Activated CD8-positive, alpha-beta T cell treated with anti-CD3 and anti-CD28 coated beads, Interleukin-2, amount 10 ng/mL, durations not matched to agents 7 days and 5 days (primary cell): Measurements from ENCODE around the gene MTG1. TPM values are rescaled to one million over a fixed set of nuclear protein-coding genes. Genes with fewer than 3 reads are reported as not detected.

ENCODE experiments used
- ATAC-seq: fragments of 150-1000 bp; cut with Tn5 transposase; one replicate; pipeline ENCODE4 v1.10.0; 2021; ENCODE audit warnings: moderate library complexity
- CTCF ChIA-PET: fragments of 350-600 bp; sonication (Branson Sonifier 250); formaldehyde crosslinking; loops from one replicate; lab custom pipeline; 2021; ENCODE audit warnings: antibody characterized with exemption; lab: Charles Lee
- POLR2A ChIA-PET: fragments of 350-600 bp; sonication (Branson Sonifier 250); formaldehyde crosslinking; loops from one replicate; lab custom pipeline; 2021; ENCODE audit warnings: antibody characterized with exemption; lab: Charles Lee
- DNase-seq: peaks from one replicate; pipeline ENCODE4 v3.0.0-alpha.2; 2020
- H3K27ac Mint-ChIP-seq: one replicate; pipeline ENCODE4 v1.8.0; 2021; ENCODE audit warnings: mild to moderate bottlenecking, mixed read lengths
- H3K27me3 Mint-ChIP-seq: one replicate; pipeline ENCODE4 v1.8.0; 2021; ENCODE audit warnings: low read depth, mixed read lengths
- H3K36me3 Mint-ChIP-seq: one replicate; pipeline ENCODE4 v1.8.0; 2021; ENCODE audit warnings: low read depth, mixed read lengths
- H3K4me1 Mint-ChIP-seq: one replicate; pipeline ENCODE4 v1.8.0; 2021; ENCODE audit warnings: low read depth, mixed read lengths
- H3K4me3 Mint-ChIP-seq: one replicate; pipeline ENCODE4 v1.8.0; 2021; ENCODE audit warnings: mild to moderate bottlenecking, mixed read lengths
- H3K9me3 Mint-ChIP-seq: one replicate; pipeline ENCODE4 v1.8.0; 2022; ENCODE audit warnings: mixed read lengths; ENCODE audit not compliant: insufficient read depth
- total RNA-seq, 2 experiments: library from RNA; stranded (reverse); gene quantifications; one replicate each; pipeline ENCODE4 v1.2.3, GENCODE V29; 2021

The MTG1 gene, protein sequence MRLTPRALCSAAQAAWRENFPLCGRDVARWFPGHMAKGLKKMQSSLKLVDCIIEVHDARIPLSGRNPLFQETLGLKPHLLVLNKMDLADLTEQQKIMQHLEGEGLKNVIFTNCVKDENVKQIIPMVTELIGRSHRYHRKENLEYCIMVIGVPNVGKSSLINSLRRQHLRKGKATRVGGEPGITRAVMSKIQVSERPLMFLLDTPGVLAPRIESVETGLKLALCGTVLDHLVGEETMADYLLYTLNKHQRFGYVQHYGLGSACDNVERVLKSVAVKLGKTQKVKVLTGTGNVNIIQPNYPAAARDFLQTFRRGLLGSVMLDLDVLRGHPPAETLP
- 10 to 100 TPM; 51.8 to 54.8 TPM for total RNA-seq

DNA sequence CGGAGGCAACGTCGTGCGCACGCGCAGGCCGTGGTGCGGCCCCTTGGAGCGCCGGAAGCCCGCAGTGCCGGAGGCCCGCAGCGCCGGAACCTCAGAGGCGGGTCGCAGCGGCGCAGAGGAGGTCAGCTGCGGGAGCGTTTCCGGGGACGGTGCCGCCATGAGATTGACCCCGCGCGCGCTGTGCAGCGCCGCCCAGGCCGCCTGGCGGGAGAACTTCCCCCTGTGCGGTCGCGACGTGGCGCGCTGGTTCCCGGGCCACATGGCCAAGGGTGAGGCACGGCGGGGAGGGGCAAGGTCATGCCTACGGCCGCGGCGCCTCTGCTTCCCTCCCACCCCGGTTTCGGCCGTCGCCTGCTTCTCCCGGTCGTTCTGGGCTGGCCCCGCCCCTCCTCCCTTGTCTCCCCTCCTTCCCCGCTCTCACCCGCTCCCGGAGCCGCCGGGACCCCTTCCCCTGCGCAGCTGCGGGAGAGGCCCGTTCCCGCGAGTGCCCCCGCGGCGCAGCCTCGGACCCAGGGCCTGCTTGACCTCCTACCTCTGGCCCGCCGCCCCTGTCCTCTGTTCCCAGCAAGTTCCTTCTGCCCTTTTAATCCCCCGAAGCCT lies at the start of gene MTG1:
Gene MTG1, plus strand, starts transcription at position 94 of the 600 bp plus-strand sequence. Its CDS starts 64 bp downstream, at position 158.
- H3K27ac Mint-ChIP-seq = peak within 1 kb of the TSS; percentile 90
- H3K36me3 Mint-ChIP-seq = peaks cover 32% of the 10 kb centered on the region
- DNase-seq = peak; percentile 94
- POLR2A ChIA-PET = no interaction called here
- CTCF ChIA-PET = no interaction called here
- peak within 1 kb of the TSS; percentile 91 for H3K4me3 Mint-ChIP-seq
- peak; percentile 81 for ATAC-seq
- peaks cover 49% of the 10 kb centered on the region for H3K4me1 Mint-ChIP-seq
- H3K27me3 Mint-ChIP-seq = no peaks in the 10 kb centered on the region
- H3K9me3 Mint-ChIP-seq = no peaks in the 10 kb centered on the region

- no peaks in the 10 kb centered on the region for H3K36me3 Mint-ChIP-seq
- H3K9me3 Mint-ChIP-seq = no peaks in the 10 kb centered on the region
- H3K27ac Mint-ChIP-seq = no peak overlapping the region
- H3K4me1 Mint-ChIP-seq = peaks cover 5% of the 10 kb centered on the region
- no peak overlapping the region for H3K4me3 Mint-ChIP-seq
- H3K27me3 Mint-ChIP-seq = peaks cover 29% of the 10 kb centered on the region
- POLR2A ChIA-PET = no interaction called here
- CTCF ChIA-PET = no interaction called here
- ATAC-seq (no peak), DNase-seq (no peak)
Observed at GRCh38 chr10:133344236-133344635, 49.7 kb upstream of the MTG1 start.

DNA sequence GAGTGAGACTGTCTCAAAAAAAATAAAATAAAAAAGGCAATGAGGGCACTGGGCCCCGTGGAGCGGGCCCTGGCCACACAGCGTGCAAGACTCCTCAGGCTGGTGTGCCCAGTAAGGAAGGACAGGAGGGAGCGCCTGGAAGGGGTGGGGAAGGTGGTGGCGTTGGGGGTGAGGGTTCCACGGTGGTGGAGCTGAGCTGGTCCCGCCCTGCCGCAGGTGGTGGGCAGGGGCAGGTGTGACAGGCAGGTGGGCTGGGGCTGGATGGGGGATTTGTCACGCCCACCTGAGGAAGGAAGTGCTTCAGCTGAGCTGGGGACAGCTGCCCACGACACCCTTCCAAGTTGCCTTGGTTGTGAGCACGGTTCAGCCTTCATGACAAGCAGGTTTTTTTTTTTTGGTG lies 47.5 kb upstream of the MTG1 start:
- Mint-ChIP-seq H3K9me3 (no peaks in the 10 kb centered on the region), H3K36me3 (no peaks in the 10 kb centered on the region), H3K27ac (no peak overlapping the region), H3K4me3 (no peak overlapping the region), H3K27me3 (peaks cover 30% of the 10 kb centered on the region), H3K4me1 (peaks cover 5% of the 10 kb centered on the region)
- DNase-seq = no peak
- CTCF ChIA-PET = no interaction called here
- POLR2A ChIA-PET = no interaction called here
- ATAC-seq = no peak

- POLR2A ChIA-PET = no interaction called here
- DNase-seq (no peak), ATAC-seq (no peak)
- no peaks in the 10 kb centered on the region for H3K9me3 Mint-ChIP-seq
- no peak overlapping the region for H3K4me3 Mint-ChIP-seq
- no peaks in the 10 kb centered on the region for H3K36me3 Mint-ChIP-seq
- CTCF ChIA-PET = interaction anchor here (0.8 kb wide), 1 partner anchor 18 kb away, joined by 4 read pairs; no protein-coding TSS in a partner anchor
- no peak overlapping the region for H3K27ac Mint-ChIP-seq
- peaks cover 5% of the 10 kb centered on the region for H3K4me1 Mint-ChIP-seq
- peaks cover 22% of the 10 kb centered on the region for H3K27me3 Mint-ChIP-seq
Observed at GRCh38 chr10:133347710-133348517, 46.0 kb upstream of the MTG1 start.

DNA sequence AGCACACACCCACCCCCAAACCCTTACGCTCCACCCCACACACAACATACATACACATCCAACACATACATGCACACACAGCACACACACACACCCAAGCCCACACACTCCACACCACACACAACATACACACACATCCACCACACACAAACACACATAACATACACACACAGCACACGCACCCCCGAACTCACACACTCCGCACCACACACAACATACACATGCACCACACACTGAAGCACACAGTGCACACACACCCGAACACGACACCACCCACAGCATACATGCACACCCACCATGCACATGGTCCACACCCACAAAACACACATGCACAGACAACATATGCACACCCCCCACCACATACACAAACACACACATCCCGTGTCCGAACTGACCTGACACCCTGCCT lies 44.8 kb upstream of the MTG1 start:
- POLR2A ChIA-PET = no interaction called here
- peak overlapping the region; percentile 2 for H3K27ac Mint-ChIP-seq
- H3K36me3 Mint-ChIP-seq = no peaks in the 10 kb centered on the region
- ATAC-seq = no peak
- peaks cover 15% of the 10 kb centered on the region for H3K27me3 Mint-ChIP-seq
- H3K4me3 Mint-ChIP-seq = no peak overlapping the region
- no peaks in the 10 kb centered on the region for H3K9me3 Mint-ChIP-seq
- CTCF ChIA-PET = no interaction called here
- H3K4me1 Mint-ChIP-seq = no peaks in the 10 kb centered on the region
- DNase-seq = no peak

- H3K27ac Mint-ChIP-seq = no peak overlapping the region
- POLR2A ChIA-PET = no interaction called here
Observed at GRCh38 chr10:133349577-133350011, 44.4 kb upstream of the MTG1 start.

GRCh38 chr10:133350283-133350949 lies 43.5 kb upstream of the MTG1 start:
- Mint-ChIP-seq H3K9me3 (no peaks in the 10 kb centered on the region), H3K27ac (no peak overlapping the region), H3K4me1 (no peaks in the 10 kb centered on the region), H3K4me3 (no peak overlapping the region), H3K27me3 (peaks cover 10% of the 10 kb centered on the region), H3K36me3 (no peaks in the 10 kb centered on the region)
- CTCF ChIA-PET = no interaction called here
- ATAC-seq = no peak
- POLR2A ChIA-PET = no interaction called here
- DNase-seq = no peak

More at GRCh38 chr10:133349577-133350011, 44.4 kb upstream of the MTG1 start:
- peaks cover 13% of the 10 kb centered on the region for H3K27me3 Mint-ChIP-seq
- ATAC-seq (no peak), DNase-seq (no peak)
- H3K36me3 Mint-ChIP-seq = no peaks in the 10 kb centered on the region
- H3K4me3 Mint-ChIP-seq = no peak overlapping the region
- CTCF ChIA-PET = no interaction called here
- H3K4me1 Mint-ChIP-seq = no peaks in the 10 kb centered on the region
- no peaks in the 10 kb centered on the region for H3K9me3 Mint-ChIP-seq

- Mint-ChIP-seq H3K9me3 (no peaks in the 10 kb centered on the region), H3K27ac (no peak overlapping the region), H3K36me3 (no peaks in the 10 kb centered on the region), H3K27me3 (peaks cover 5% of the 10 kb centered on the region), H3K4me1 (no peaks in the 10 kb centered on the region), H3K4me3 (no peak overlapping the region)
- CTCF ChIA-PET = interaction anchor here (1.4 kb wide), 1 partner anchor 21 kb away, joined by 3 read pairs; no protein-coding TSS in a partner anchor
- ATAC-seq (no peak), DNase-seq (no peak)
- POLR2A ChIA-PET = no interaction called here
Observed at GRCh38 chr10:133350950-133351329, 43.0 kb upstream of the MTG1 start.

DNA sequence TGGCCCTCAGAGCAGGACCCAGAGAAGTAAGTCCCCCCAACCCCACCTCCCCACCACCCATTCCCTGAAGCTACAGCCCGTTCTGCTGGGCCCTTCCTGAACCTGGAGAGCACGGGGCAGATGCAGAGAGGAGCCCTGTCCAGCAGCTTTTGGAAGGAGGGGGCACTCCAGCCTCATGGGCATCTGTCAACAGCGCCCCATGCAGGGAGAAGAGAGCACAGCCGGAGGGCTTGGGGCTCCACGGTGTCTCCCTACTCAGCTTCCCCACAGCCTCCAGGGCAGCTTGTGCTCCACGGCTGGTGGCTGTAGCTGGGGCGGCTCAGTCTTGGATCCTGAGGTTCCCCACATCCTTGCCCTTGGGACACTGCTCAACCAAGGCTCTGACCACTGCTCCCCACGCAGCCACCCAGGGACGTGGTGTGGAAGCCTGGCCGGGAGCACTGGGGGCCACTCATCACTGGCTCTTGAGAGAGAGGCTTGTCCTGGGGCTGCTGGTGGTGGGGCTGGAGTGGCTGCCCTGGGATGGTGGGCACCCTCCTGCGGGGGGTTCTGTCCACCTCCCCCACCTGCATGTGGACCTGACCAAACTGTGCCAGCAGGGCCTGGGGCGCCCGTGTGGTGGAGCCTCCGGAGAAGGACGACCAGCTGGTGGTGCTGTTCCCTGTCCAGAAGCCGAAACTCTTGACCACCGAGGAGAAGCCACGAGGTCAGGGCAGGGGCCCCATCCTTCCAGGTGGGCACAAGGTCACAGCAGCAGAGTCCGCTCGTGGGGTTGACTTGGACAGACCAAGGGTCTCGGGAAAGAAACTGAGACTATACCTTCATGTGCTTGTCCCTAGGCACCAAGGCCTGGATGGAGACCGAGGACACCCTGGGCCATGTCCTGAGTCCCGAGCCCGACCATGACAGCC lies 42.3 kb upstream of the MTG1 start:
- Mint-ChIP-seq H3K27ac (no peak overlapping the region), H3K4me1 (peaks cover 3% of the 10 kb centered on the region), H3K36me3 (no peaks in the 10 kb centered on the region), H3K4me3 (no peak overlapping the region), H3K27me3 (peaks cover 5% of the 10 kb centered on the region), H3K9me3 (no peaks in the 10 kb centered on the region)
- ChIA-PET CTCF (interaction anchor here (1.4 kb wide), 1 partner anchor 22 kb away, joined by 3 read pairs; no protein-coding TSS in a partner anchor), POLR2A (no interaction called here)
- DNase-seq (no peak), ATAC-seq (no peak)

DNA sequence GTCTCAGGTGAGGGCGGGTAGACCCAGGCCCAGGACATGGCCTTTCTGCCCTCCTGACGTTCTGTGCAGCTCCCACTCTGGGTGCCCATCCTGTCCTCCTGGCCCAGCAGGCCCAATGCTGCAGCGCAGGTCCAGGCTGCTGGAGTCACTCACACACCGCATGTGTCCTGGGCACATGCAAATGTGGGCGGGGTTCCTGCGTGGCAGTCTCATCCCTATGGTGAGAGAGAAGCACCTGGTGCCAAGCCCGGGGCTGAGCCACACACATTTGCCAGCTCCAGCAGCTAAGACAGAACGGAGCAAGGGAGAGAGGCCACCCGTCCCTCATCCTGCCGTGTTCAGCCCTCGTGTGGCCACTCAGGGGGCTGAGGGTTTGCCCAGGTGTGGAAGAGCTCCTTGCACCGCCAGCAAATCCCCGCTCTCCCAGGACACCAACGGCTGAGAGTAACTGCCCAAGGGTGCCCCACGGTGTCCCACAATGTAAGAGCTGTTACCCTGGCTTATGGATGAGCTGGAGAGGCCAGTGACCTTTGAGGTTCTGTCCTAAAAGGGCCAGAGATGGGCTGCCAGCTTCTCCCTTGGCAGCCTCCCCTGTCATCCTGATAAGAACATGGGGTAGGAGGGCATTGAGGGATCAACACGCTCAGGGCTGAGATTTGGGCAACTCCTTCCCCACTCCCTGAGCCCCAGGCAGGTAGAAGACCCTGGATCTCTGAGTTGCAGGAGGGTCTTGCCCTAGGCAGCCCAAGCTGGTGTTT lies 40.6 kb upstream of the MTG1 start:
- no peak overlapping the region for H3K27ac Mint-ChIP-seq
- H3K9me3 Mint-ChIP-seq = no peaks in the 10 kb centered on the region
- peaks cover 5% of the 10 kb centered on the region for H3K27me3 Mint-ChIP-seq
- DNase-seq = no peak
- CTCF ChIA-PET = interaction anchor here (2.8 kb wide), 1 partner anchor 23 kb away, joined by 10 read pairs; no protein-coding TSS in a partner anchor
- H3K4me3 Mint-ChIP-seq = no peak overlapping the region
- H3K36me3 Mint-ChIP-seq = no peaks in the 10 kb centered on the region
- H3K4me1 Mint-ChIP-seq = peaks cover 6% of the 10 kb centered on the region
- ATAC-seq = no peak
- POLR2A ChIA-PET = no interaction called here
